ENCODE measurements around the gene TSSK1B. TPM values are rescaled to one million over a fixed set of nuclear protein-coding genes. Genes with fewer than 3 reads are reported as not detected.

TSSK1B gene
- total and polyA plus RNA-seq, 2 of the 8 experiments (the other 6 are each of a cell fraction or from before 2014, with no cell fraction given), result 0.05 TPM; not detected in 1

GRCh38 chr5:113437111-113437510, 2.3 kb upstream of the TSSK1B start:
- H3K79me2 ChIP-seq (ENCODE audit: control insufficient read depth in 1 of 2, insufficient read depth in 2 of 2, low read length in 2 of 2), result no peaks in the 10 kb centered on the region
- no peaks in the 10 kb centered on the region for H4K20me1 ChIP-seq (replicated peaks in 1 of 2; ENCODE audit: control insufficient read depth in 1 of 2, insufficient read depth in 2 of 2, low read length in 2 of 2)
- no peak overlapping the region for H4K91ac ChIP-seq (replicated peaks; ENCODE audit: insufficient read length, low read length)
- no peak overlapping the region for H3K56ac ChIP-seq (replicated peaks; ENCODE audit: insufficient read length, low read depth, low read length)
- H3K79me1 ChIP-seq (ENCODE audit: low read depth, low read length), result no peaks in the 10 kb centered on the region
- no peak overlapping the region for H2BK5ac ChIP-seq (ENCODE audit: low read depth, low read length)
- FAIRE-seq (no peak), DNase-seq (ENCODE audit: low read depth in 1 of 2, low spot score in 2 of 2) (no peak)
- H3K27me3 ChIP-seq (replicated peaks in 1 of 4; ENCODE audit: control insufficient read depth in 3 of 4, extremely low read depth in 1 of 4, insufficient read depth in 3 of 4, low read length in 3 of 4), result no peaks in the 10 kb centered on the region
- H3K4ac ChIP-seq (replicated peaks; ENCODE audit: insufficient read length, low read depth, low read length), result no peak overlapping the region
- H3K4me1 ChIP-seq (replicated peaks in 1 of 4; ENCODE audit: control insufficient read depth in 3 of 4, insufficient read depth in 4 of 4, low read length in 3 of 4), result no peaks in the 10 kb centered on the region
- 95% methylated on average over 1 of the region's 1 CpG; no CpG with 5 or more reads in 1 of the 2 experiments for WGBS, 2 experiments (ENCODE audit: extremely low coverage in 1 of 2, insufficient coverage in 1 of 2, insufficient read length in 1 of 2, insufficient replicate concordance in 2 of 2, low coverage in 1 of 2, low lambda C conversion rate in 2 of 2, missing lambda C conversion rate in 1 of 2)
- CTCF ChIA-PET (ENCODE audit: partially characterized antibody), result interaction anchor here (0.9 to 1.7 kb wide), 3 partner anchors 17 to 73 kb away, joined by 3 to 4 read pairs (median 3); no protein-coding TSS in a partner anchor
- H2BK120ac ChIP-seq (replicated peaks; ENCODE audit: low read depth, low read length), result no peak overlapping the region
- H2BK15ac ChIP-seq (ENCODE audit: low read length), result no peak overlapping the region
- H4K5ac ChIP-seq (ENCODE audit: insufficient read length, low read depth, low read length), result no peak overlapping the region
- H2BK12ac ChIP-seq (ENCODE audit: low read depth, low read length), result no peak overlapping the region
- H3K23ac ChIP-seq (ENCODE audit: insufficient read length), result no peak overlapping the region
- H2AFZ ChIP-seq (ENCODE audit: low read length), result no peak overlapping the region
- H3K9me3 ChIP-seq (ENCODE audit: insufficient read depth in 2 of 2, low read depth in 1 of 2, low read length in 1 of 2), result peaks cover 0 to 10% of the 10 kb centered on the region in 2 experiments; a peak in 1 of 4 replicates
- H3K36me3 ChIP-seq (ENCODE audit: control insufficient read depth in 2 of 4, insufficient read depth in 4 of 4, low read length in 3 of 4), result no peaks in the 10 kb centered on the region
- no peak overlapping the region for H3K27ac ChIP-seq (ENCODE audit: low read depth, low read length)
- H3K14ac ChIP-seq (ENCODE audit: insufficient read length), result no peak overlapping the region
- H3K18ac ChIP-seq (ENCODE audit: extremely low read depth, low read length), result no peak overlapping the region
- no peak overlapping the region for H3K4me2 ChIP-seq (ENCODE audit: insufficient read depth in 1 of 2, low read depth in 2 of 2, low read length in 2 of 2)
- no peak overlapping the region for H3K9ac ChIP-seq (replicated peaks in 1 of 4; ENCODE audit: extremely low read depth in 1 of 4, low read depth in 3 of 4, low read length in 3 of 4)
- H2AK5ac ChIP-seq (ENCODE audit: low read depth, low read length), result no peak overlapping the region
- no peaks in the 10 kb centered on the region; the same call in 1 of the 2 replicates for H3K23me2 ChIP-seq (ENCODE audit: low read depth, low read length)
- H4K8ac ChIP-seq (ENCODE audit: extremely low read depth, insufficient read depth, low read length), result no peak overlapping the region
- POLR2A ChIA-PET (ENCODE audit: partially characterized antibody), result no interaction called here
- H3K4me3 ChIP-seq (ENCODE audit: extremely low read depth in 1 of 4, insufficient read depth in 2 of 4, low read depth in 3 of 4, low read length in 4 of 4), result no peak overlapping the region
- no peak overlapping the region for H2BK20ac ChIP-seq (ENCODE audit: low read length)
- TF ChIP-seq ASH2L (IDR thresholded peaks at IDR 0.05; ENCODE audit: low read length) (no peak), FOSL1 (IDR thresholded peaks at IDR 0.05; ENCODE audit: insufficient read depth, low read depth, low read length) (no peak), NRF1 (IDR thresholded peaks at IDR 0.05; ENCODE audit: low read depth, low read length) (no peak), CHD2 (IDR thresholded peaks at IDR 0.05; ENCODE audit: low read length) (no peak), TAF1 (IDR thresholded peaks at IDR 0.05; ENCODE audit: low read depth, low read length) (no peak), POLR2AphosphoS5 (IDR thresholded peaks at IDR 0.05; ENCODE audit: low read depth, low read length) (no peak)
